Brain microvascular endothelial cell (primary cell): ENCODE measurements around the gene CTNS.

Experiments
- DNase-seq: peaks from one replicate; pipeline ENCODE4 v3.0.0-alpha.2; 2020
- H3K27ac ChIP-seq: fragments of 250-450 bp; sonication (Bioruptor Pico); 2 replicates; pipeline ENCODE4 v1.5.1; 2020; ENCODE audit warnings: mild to moderate bottlenecking, moderate library complexity
- H3K27me3 ChIP-seq: fragments of 250-450 bp; sonication (Bioruptor Pico); replicated peaks from 2 replicates; pipeline ENCODE4 v1.5.1; 2020; ENCODE audit warnings: mild to moderate bottlenecking
- H3K36me3 ChIP-seq: fragments of 250-450 bp; sonication (Bioruptor Pico); replicated peaks from 2 replicates; pipeline ENCODE4 v1.5.1; 2020; ENCODE audit warnings: mild to moderate bottlenecking
- H3K4me3 ChIP-seq: 2 replicates; pipeline ENCODE4 v1.5.1; 2011; ENCODE audit warnings: low read depth, mild to moderate bottlenecking, control low read depth, low read length, moderate library complexity
- CTCF ChIP-seq: IDR thresholded peaks from 2 replicates; pipeline ENCODE4 v1.5.1; 2011; ENCODE audit warnings: low read depth, mild to moderate bottlenecking, moderate library complexity, low read length, control low read depth, inconsistent platforms; ENCODE audit errors: missing control alignments
- in situ Hi-C: cut with HindIII; loops from 2 replicates; pipeline ENCODE4 v1.10.0; 2017; ENCODE audit warnings: low sequenced_read_pairs, low pct_ligation_motif_present

The CTNS gene

GRCh38 chr17:3647769-3648555 is 11.4 kb downstream of the CTNS start:
- H3K36me3 ChIP-seq: peaks cover 25% of the 10 kb centered on the region
- peak; percentile 52 for DNase-seq
- peak; percentile 79 for TF ChIP-seq CTCF
- no peak overlapping the region for H3K27ac ChIP-seq
- no peak overlapping the region for H3K4me3 ChIP-seq
- H3K27me3 ChIP-seq: no peaks in the 10 kb centered on the region
- in situ Hi-C loops: no loop called here

- Histone ChIP-seq H3K27me3 (no peaks in the 10 kb centered on the region), H3K36me3 (no peaks in the 10 kb centered on the region), H3K27ac (no peak overlapping the region), H3K4me3 (no peak overlapping the region)
- no peak for TF ChIP-seq CTCF
- in situ Hi-C loops: no loop called here
- DNase-seq: no peak
Measured at GRCh38 chr17:3655766-3656165, 19.2 kb downstream of the CTNS start.

GRCh38 chr17:3656353-3656752 is 19.8 kb downstream of the CTNS start:
- Histone ChIP-seq H3K36me3 (no peaks in the 10 kb centered on the region), H3K27ac (no peak overlapping the region), H3K4me3 (no peak overlapping the region), H3K27me3 (no peaks in the 10 kb centered on the region)
- no peak for DNase-seq
- TF ChIP-seq CTCF: no peak
- in situ Hi-C loops: no loop called here

- no peak for DNase-seq
- H3K4me3 ChIP-seq: no peak overlapping the region
- H3K27me3 ChIP-seq: no peaks in the 10 kb centered on the region
- H3K36me3 ChIP-seq: no peaks in the 10 kb centered on the region
- TF ChIP-seq CTCF: no peak
- in situ Hi-C loops: no loop called here
- H3K27ac ChIP-seq: no peak overlapping the region
Measured at GRCh38 chr17:3656755-3657587, 20.4 kb downstream of the CTNS start.

GRCh38 chr17:3657588-3657869 is 21.0 kb downstream of the CTNS start:
- TF ChIP-seq CTCF: no peak
- Histone ChIP-seq H3K27me3 (no peaks in the 10 kb centered on the region), H3K36me3 (peaks cover 3% of the 10 kb centered on the region), H3K4me3 (no peak overlapping the region), H3K27ac (no peak overlapping the region)
- in situ Hi-C loops: no loop called here
- no peak for DNase-seq
